HG03439 (cell line): ENCODE measurements around the gene SPEN.

ENCODE experiments used
- ATAC-seq: cut with Tn5 transposase; IDR thresholded peaks from one replicate; pipeline ENCODE4 v1.9.1; 2021; ENCODE audit warnings: mild to moderate bottlenecking, moderate library complexity; ENCODE audit not compliant: unreplicated experiment

The SPEN gene

DNA sequence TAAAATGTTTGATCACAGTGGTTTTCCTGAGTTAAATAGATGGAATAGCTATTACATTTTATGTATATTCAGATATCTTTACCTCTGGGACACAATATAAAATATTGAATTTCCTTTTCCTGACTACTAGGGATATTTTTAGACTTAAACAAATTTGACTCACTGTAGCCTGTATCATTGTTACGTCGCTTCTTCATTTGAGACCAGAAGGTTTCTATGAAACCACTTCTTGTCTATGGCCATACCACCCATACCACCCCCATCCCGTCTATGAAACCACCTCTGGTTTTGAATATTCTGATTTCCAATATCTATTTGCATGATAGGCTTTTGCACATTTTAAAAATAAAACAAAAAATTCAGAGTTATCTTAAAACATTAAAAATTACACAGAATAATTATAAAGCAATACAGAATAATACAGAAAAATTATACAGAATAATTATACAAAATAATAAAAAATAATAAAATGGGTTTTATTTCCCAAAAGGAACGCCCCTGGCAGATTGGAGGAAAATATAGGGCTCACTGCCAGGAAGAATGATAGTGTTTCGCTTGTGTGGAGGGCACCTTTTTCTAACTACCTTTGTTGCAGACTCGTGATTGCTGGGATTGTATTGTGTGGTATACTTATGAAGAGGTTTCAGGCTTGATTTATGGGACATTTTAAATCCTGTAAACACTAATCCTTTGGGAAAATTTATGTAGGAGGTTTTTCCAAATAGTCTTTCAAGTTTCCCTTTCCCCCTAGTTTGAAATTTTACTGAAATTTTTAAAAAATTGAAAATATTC is 4.7 kb downstream of the SPEN start:
- ATAC-seq = no peak

DNA sequence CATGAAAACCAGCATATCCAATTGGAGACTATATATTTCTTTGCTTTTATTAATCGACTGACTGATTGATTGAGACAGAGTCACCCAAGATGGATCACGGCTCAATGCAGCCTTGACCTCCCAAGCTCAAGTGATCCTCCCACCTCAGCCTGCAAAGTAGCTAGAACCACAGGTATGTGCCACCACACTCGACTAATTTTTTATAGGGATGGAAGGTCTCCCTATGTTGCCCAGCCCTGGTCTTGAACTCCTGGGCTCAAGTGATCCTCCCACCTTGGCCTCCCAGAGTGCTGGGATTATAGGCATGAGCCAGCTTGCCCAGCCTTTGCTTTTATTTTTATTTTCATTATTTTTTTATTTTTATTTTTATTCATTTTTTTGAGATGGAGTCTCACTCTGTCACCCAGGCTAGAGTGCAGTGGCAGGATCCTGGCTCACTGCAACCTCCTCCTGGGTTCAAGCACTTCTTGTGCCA is 5.4 kb downstream of the SPEN start:
- ATAC-seq = no peak

DNA sequence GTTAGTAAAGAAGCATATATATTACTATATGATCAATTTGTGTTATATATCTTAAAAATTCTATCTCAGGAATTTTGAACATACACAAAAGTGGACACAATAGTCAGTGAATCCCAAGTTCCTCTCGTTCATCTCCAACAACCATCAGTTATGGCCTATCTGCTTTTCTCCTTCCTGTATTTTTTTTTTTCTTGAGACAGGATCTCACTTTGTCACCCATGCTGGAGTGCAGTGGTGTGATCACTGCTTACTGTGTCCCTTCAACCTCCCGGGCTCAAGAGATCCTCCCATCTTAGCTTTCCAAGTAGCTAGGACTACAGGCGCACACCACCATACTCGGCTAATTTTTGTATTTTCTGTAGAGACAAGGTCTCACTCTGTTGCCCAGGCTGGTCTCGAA is 9.4 kb downstream of the SPEN start:
- no peak for ATAC-seq

DNA sequence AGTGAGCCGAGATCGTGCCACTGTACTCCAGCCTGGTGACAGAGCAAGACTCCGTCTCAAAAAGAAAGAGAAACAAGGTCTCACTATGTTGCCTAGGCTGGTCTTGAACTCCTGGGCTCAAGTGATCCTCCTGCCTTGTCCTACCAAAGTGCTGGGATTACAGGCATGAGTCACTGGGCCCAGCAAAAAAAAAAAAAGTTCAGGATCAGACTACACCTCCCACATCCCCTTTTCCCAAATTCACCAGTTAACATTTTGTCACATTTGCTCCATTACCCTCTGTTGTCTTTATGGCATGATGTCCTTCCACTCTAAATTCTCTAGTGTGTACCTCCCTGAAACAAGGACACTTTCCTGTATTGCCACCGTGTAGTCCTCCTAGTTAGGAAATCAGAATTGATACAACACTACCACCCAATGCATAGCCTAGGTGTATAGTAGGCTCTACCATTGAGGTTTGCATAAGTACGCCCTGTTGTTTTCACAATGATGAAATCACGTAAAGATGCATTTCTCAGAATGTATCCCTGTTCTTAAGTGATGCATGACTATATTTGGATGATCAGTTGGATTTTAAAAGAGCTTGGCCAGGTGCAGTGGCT is 10.7 kb downstream of the SPEN start:
- ATAC-seq = no peak

DNA sequence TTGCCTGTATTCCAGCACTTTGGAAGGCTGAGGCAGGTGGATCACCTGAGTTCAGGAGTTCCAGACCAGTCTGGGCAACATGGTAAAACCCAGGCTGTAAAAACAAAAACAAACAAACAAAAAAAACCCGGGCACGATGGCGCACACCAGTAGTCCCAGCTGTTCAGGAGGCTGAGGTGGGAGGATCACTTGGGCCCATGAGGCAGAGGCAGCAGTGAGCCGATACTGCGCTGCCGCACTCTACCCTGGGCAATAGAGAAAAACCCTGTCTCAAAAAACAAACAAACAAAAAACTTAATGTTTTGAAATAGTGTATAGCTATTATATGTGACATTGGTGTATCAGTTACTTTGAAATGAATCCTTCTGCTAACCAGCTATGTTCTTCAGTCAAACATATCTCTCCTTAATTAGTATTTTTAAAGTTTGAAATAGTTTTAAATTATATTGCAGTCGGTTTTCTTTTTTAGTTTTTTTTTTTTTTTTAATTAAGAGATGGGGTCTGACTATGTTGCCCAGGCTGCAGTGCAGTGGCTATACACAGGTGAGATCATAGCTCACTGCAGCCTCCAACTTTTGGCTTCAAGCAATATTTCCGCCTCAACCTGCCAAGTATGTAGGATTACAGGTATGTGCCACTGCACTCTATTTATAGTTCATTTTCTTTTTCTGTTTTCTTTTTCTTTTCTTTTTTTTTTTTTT is 11.3 kb downstream of the SPEN start:
- ATAC-seq = no peak

DNA sequence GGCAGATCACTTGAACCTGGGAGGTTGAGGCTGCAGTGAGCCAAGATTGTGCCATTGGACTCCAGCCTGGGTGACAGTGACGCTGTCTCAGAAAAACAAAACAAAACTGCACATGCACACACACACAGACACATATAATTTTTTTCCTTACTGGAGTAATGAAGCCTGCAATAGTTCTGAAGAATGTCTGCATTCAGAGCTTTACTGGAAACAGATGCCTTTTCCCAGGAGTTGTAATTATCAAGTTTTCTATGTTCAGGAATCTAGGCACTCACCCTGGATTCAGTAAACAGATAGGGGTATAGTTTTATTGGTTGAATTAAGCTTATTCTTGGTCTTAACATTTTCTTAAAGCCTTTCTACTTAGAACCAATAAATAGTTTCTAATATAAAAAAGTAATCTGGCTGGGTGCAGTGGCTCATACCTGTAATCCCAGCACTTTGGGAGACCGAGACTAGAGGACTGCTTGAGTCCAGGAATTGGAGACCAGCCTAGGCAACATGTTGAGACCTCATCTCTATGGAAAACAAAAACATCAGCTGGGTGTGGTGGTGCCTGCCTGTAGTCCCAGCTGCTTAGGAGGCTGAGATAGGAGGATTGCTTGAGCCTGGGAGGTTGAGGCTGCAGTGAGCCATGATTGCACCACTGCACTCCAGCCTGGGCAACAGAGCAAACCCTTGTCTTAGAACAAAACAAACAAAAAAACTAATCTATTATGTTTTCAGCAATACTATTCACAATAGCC is 15.8 kb downstream of the SPEN start:
- ATAC-seq = no peak

DNA sequence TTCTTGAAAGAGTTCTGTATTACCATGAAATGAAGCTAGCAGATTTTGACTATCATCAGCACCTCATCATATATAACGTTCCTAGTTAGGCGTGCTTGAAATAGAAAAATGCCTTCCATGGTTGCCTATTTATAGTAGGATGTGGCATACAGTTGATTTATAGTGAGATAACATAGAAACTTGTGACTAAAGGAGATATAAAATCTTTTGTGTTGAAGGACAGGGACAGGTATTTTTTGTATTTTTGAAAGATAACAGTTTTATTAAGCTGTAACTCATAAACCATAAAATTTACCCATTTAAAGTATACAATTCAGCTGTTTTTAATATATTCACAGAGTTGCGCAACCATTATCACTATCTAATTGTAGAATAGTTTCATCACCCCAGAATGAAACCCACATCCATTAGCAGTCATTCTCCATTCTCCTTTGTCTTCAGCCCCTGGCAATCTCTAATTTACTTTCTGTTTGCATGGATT is 19.3 kb downstream of the SPEN start:
- no peak for ATAC-seq

DNA sequence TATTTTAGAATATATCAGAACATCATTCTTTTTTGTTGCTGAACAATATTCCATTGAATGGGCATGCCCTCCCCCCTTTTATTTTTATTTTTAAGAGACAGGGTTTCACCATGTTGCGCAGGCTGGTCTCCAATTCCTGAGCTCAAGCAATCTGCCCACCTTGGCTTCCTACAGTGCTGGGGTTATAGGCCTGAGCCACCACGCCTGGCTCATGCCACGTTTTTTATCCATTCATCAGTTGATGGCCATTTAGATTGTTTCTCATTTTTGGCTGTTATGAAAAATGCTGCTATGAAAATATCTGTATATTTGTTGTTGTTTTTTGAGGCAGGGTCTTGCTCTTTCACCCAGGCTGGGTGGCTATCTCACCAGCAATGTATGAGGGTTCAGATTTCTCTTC is 19.8 kb downstream of the SPEN start:
- ATAC-seq = no peak

DNA sequence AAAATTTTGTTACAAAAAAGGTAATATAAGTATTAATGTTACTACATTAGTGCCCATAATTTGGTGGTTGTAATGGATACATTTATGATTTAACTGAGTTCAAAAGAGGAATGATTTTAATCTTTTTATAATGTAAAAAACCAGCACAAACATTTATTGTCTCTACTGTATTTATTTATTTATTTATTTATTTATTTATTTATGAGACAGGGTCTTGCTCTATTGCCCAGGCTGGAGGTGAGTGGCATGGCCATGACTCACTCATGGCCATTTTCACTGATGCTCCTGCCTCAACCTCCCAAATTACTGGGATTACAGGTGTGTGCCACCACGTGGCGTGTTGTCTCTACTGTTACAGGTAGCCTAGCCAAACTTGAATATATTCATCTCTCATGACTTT is 21.9 kb downstream of the SPEN start:
- ATAC-seq = no peak

DNA sequence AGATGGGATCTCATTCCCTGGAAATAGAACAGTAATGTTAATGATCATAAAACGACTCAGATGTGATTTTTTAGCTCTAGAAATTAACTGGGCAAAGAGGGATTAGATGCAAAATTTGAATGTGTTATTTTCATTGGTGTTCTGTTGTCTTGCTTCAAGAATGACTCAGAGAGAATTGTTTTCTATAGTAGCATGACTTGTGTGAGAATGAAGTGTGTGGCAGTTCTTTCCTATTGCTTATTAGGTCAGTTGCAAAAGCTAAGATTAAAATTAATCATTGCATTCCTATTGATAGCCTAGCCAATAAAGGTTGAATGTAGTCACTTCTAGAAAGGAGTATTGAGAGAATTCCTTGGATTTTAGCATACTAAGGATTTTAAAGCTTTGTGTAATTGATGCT is 22.9 kb downstream of the SPEN start:
- no peak for ATAC-seq

DNA sequence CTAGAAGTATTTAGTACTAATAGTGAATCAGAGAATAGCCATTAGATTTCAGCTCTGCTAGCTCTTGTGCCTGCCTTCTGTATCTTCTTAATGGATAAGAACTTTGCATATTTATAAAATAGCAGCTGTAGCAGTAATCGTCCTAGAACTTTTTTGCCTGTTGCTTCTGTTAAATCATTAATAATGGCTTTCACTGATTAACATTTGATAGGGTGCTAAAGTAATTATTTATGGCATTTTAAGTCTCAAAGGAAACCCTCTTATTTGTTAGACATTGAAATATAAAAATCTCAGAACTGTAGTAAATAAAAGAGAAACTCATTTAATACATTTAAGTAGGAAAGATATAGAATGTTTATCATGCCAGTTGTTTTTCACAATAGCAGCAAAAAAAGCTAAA is 27.0 kb downstream of the SPEN start:
- no peak for ATAC-seq

DNA sequence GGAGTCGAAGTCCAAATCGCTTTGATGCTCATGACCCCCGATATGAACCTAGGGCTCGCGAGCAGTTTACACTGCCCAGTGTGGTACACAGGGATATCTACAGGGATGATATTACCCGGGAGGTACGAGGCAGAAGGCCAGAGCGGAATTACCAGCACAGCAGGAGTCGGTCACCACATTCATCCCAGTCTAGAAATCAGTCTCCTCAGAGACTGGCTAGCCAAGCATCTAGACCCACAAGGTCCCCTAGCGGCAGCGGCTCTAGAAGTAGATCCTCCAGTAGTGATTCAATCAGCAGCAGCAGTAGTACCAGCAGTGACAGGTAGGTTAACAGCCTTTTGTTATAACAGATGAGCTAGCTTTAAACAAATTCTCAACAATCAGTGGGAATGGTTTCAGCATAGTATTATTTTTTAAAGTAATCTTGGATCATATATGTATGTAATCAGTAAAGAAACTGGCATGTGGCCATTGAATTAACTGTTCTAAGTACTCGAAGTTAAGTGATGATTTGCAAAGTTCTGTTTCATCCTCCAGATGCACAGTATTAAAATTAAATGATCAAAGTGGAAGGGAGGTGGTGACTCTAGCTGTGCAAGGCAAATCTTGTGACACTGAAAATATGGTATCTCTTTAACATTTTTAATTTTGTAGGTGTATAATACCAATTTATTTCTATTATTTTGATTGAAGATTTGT is 29.0 kb downstream of the SPEN start:
- ATAC-seq = no peak

DNA sequence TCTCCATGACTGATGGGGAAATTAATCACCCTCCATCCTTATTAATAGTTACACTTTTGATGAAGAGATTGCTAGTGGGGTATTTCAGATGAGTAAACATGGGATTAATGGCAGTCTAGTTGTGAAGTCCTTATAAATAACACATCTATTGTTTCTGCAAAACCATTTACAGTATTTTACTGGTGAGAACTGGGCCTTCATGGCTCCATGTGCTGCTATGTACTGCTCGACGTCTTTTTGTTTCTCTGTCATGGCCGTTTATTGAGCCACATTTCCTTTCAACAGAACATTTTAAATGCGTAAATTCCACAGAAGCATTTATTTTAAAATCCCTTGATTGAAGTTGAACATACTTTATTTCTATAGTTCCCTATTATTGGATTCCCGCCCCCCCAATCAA is 34.5 kb downstream of the SPEN start:
- ATAC-seq = no peak

DNA sequence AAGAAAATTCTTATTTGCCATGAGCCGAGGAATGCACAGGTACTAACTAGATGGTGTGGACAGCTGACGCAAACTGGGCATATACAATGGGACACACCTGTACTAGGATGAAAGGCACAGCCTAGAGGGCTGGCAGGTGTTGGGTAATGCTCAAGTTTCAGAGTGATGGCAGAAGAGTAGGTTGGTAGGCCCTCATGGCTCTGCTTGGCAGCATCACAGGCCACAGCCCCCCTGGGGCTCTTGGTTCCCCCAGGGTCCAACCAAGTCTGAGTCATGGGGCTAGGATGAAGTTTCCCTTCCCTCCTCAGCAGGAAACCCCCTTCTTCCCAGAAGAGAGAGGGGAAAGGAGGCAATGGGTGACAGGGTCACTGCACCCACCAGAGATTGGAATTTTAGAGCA is 35.2 kb downstream of the SPEN start:
- no peak for ATAC-seq

DNA sequence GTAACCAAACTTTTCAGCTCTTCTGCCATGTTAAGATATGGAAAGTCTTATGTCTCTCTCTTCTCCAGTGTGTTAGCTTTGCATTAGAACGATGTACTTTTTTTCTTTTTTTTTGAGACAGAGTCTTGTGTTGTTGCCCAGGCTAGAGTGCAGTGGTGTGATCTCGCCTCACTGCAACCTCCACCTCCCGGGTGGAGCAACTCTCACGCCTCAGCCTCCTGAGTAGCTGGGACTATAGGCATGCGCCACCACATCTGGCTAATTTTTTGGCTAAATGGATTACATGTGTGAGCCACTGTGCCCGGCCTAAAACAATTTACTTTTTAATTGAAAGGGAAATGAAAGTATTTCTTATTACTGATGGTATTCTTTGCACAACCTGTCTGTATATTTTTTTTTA is 35.8 kb downstream of the SPEN start:
- no peak for ATAC-seq

DNA sequence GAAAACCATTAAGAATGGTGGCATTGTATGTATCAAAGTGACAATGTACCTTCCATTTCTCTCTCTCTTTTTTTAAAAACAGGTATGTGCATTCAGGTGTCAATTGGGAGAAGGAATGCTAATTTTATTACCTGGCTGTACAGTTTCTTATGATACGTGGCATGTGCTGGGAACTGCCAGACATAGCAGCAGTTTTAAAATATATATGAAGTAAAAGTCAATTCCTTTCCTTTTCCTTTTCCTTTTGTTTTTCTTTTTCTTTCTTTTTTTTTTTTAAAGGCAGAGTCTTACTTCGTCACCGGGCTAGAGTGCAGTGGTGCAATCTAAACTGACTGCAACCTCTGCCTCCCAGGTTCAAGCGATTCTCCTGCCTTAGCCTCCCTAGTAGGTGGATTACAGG is 37.0 kb downstream of the SPEN start:
- ATAC-seq = no peak

DNA sequence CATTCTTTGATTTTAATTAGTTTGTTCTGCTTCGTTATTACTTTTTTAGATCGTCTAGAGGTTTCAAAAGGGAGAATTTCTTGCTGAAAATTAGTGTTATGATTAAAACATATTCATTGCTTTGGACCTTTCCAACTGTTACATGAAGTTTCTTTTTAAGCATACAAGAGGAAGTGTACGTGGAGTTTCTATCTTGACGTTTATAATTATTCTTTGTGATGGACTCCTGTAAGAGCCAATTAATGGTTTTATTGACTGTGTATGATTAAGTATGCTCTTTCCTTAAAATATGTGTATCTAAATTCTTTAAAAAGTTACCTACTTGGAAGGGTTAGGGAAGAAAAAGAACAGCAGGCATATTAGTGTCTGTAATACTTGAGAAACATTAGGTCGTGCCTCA is 37.8 kb downstream of the SPEN start:
- no peak for ATAC-seq

DNA sequence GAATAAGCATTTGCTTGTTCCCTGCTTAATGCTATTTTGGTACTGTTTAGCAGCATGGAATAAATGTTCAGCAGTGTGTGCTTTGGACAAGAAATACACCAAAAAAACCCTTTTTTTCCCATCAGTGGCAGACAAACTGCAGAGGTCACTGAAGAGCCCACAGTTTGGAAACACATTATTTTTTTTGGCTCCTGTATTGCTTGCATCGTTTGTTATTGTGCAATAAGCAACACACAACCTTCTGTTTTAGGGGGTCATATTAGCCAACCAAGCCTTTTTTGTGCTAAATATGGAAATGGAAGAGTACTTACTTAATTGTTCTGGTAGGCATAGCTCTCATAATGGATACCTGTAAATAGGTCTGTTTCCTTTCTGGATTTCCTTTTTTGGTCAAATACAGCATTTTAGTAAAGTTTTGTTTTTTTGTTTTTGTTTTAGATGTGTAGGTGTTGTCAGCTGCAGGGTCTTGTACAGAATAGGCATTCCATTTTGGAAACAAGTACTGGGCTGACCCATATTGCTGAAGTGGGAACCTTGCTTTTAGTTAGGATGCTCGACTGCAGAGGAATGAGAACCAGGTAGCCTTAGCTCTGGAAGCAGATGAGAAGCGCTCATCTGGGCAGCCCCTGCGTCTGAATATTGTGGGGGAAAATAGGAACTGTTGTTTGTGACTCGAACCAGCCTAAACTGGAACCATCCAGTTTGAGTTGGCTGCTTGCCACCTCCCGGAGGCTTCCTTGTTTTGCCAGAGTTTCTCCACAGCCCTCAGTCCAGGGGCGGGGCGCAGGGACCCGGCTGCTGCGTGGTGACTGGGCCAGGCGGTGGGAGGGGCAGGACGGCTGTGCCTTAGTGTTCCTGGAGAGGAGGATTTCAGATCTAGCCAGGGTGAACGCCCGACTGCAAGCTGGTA is 38.4 kb downstream of the SPEN start:
- no peak for ATAC-seq

DNA sequence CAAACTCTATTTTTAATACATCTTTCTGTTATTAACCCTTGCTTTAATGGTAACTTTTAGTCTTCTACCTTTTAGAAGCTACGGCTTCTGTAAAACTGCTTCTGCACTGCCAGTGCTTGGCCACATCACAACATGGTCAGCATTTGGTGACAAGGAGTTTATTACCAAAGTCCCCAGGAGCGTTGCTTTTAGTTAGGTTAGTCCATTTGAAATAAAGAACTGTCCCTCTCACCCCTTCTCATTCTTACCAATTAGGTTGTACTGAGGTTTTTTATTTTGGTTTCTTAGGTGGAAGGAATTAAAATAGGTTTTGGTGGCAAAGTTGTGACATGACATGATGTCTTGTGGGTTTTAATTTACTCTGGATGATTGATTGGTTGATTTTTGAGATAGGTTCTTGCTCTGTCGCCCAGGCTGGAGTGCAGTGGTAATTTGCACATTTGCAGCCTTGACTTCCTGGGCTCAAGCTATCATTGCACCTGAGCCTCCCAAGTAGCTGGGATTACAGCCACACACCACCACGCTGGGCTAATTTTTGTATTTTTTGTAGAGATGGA is 39.2 kb downstream of the SPEN start:
- ATAC-seq = no peak
